Thymus (tissue), 11 donors: ENCODE results near the gene PPP2R2B. TPM values are rescaled to one million over a fixed set of nuclear protein-coding genes. Genes with fewer than 3 reads are reported as not detected.

ENCODE experiments used
- DNase-seq, 9 donors: peaks; one replicate each; pipeline ENCODE4 v3.0.0-alpha.2; 2013; ENCODE audit warnings: low spot score in 9 of 9, low read depth in 6 of 9, missing footprints in 1 of 9
- H3K27ac ChIP-seq, 2 donors: one replicate each; pipeline ENCODE4 v1.5.1; 2013; ENCODE audit warnings: control low read depth in 1 of 2, low read depth in 1 of 2, low read length in 1 of 2, mild to moderate bottlenecking in 1 of 2, moderate library complexity in 1 of 2
- H3K27me3 ChIP-seq, 2 donors: one replicate each; pipeline ENCODE4 v1.5.1; 2013; ENCODE audit warnings: low read length in 1 of 2; ENCODE audit not compliant: control insufficient read depth in 2 of 2, insufficient read depth in 1 of 2
- H3K36me3 ChIP-seq, 2 donors: one replicate each; pipeline ENCODE4 v1.5.1; 2013; ENCODE audit warnings: low read length in 1 of 2, mild to moderate bottlenecking in 1 of 2, moderate library complexity in 1 of 2; ENCODE audit not compliant: control insufficient read depth in 2 of 2, insufficient read depth in 2 of 2
- H3K4me1 ChIP-seq, 2 donors: one replicate each; pipeline ENCODE4 v1.5.1; 2013; ENCODE audit warnings: low read length in 2 of 2; ENCODE audit not compliant: control insufficient read depth in 2 of 2, insufficient read depth in 2 of 2
- H3K4me3 ChIP-seq, 2 donors: one replicate each; pipeline ENCODE4 v1.5.1; 2013; ENCODE audit warnings: low read length in 2 of 2, control low read depth in 1 of 2, mild to moderate bottlenecking in 1 of 2
- H3K9me3 ChIP-seq, 2 donors: one replicate each; pipeline ENCODE4 v1.5.1; 2013; ENCODE audit warnings: low read length in 1 of 2, mild to moderate bottlenecking in 1 of 2; ENCODE audit not compliant: control insufficient read depth in 2 of 2, insufficient read depth in 1 of 2
- WGBS: extraction: QIAGEN DNeasy Blood & Tissue Kit; methylation state at CpG from one replicate; pipeline ENCODE4 v1.1.7; 2013; 5-methylcytosine and 5-hydroxymethylcytosine counted together
- polyA plus RNA-seq: library from polyadenylated mRNA; stranded (reverse); fragments of 200-250 nt; gene quantifications from one replicate; pipeline ENCODE4 v1.2.3, GENCODE V29; 2013
- total RNA-seq: library from RNA; stranded (reverse); fragments of 120-200 nt; gene quantifications from one replicate; pipeline ENCODE4 v1.2.4, GENCODE V29; 2013
- donor health status: healthy.

PPP2R2B gene
- total and polyA plus RNA-seq, 2 donors, result 1.9 to 3.2 TPM

DNA sequence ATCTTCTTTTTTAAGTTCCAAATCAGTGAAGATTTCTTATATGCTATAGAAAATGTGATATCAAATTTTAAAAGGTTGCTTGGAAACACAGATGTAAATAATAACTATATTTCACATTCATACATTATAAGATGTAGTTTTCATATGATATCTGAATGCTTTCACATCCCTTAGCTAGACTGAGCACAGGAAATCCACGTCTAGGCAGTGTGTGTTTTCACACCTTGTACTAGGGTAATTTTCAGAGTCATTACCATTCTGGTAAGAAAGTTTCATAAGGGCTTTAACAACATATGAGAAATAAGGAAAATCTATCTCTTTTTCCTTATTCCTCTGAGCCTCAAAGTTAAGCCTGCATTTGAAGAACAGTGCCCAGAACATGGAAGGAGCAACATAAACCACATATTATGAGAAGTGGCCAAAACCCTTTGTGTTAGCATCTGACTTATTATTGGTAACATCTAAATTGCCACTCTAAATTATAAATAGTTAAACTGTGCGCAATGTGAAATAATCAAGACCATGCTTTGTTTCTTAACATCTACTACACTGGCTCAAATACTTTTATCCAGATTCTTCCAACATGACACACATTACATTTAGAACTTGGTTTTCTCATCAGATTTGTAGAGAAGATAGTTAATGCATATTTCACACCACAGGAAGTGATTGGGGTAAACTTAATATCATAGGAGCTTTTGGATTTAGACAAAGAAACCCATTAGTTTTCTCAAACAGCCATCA lies 113.3 kb downstream of the PPP2R2B start:
- Histone ChIP-seq H3K27me3 (no peaks in the 10 kb centered on the region), H3K4me3 (no peak overlapping the region), H3K4me1 (no peaks in the 10 kb centered on the region), H3K9me3 (no peaks in the 10 kb centered on the region), H3K27ac (no peak overlapping the region), H3K36me3 (no peaks in the 10 kb centered on the region)
- peak in 1 of 9 donors; percentile 1 for DNase-seq
- WGBS, result 72% methylated on average over 2 of the region's 2 CpGs

GRCh38 chr5:146762830-146763229 lies 115.7 kb downstream of the PPP2R2B start:
- Histone ChIP-seq H3K4me3 (no peak overlapping the region), H3K4me1 (no peaks in the 10 kb centered on the region), H3K9me3 (no peaks in the 10 kb centered on the region), H3K27ac (no peak overlapping the region), H3K36me3 (no peaks in the 10 kb centered on the region), H3K27me3 (no peaks in the 10 kb centered on the region)
- DNase-seq, result no peak
- 95% methylated on average over 5 of the region's 5 CpGs for WGBS

DNA sequence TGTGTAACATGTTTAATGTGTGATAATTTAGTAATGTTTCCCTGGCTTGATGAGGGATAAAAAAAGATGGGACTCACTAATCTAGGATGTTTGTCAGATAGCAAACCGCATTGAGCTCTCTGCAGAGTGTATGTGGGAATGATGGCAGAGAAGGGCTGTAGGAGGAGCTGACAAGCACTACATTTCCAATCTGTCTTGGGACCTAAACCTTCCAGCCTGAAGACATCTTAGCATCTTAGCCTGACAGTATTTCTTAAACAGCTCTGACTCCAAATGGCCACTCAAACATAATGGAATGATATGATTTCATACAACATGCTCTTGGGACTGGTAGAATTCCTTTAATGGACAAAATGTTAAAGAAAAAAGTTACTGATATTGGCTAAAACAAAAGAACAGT lies 116.7 kb downstream of the PPP2R2B start:
- H3K36me3 ChIP-seq, result no peaks in the 10 kb centered on the region
- no peaks in the 10 kb centered on the region for H3K4me1 ChIP-seq
- DNase-seq, result no peak
- no peaks in the 10 kb centered on the region for H3K9me3 ChIP-seq
- no peaks in the 10 kb centered on the region for H3K27me3 ChIP-seq
- H3K27ac ChIP-seq, result no peak overlapping the region
- no peak overlapping the region for H3K4me3 ChIP-seq
- WGBS, result 96% methylated on average over 1 of the region's 1 CpG

DNA sequence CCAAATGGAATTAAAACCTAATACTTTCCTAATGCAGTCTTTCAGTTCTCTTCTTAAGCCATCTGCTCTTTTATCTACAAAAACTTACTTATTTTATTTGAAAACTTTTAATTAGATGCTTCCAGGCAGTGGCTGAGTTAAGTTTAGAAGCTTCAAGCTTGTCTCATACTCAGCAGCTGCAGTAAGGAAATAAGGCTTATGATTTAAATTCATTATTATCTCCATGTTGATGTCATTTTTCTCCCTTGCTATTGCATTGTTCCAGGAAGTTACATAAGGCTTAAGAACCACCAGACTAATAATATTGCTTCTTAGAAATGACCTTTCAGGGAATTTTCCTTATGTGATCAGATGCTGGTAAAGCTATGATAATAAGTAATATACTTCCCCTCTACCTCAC lies 119.6 kb downstream of the PPP2R2B start:
- Histone ChIP-seq H3K27me3 (no peaks in the 10 kb centered on the region), H3K36me3 (no peaks in the 10 kb centered on the region), H3K9me3 (no peaks in the 10 kb centered on the region), H3K27ac (no peak overlapping the region), H3K4me1 (no peaks in the 10 kb centered on the region), H3K4me3 (no peak overlapping the region)
- DNase-seq, result no peak

DNA sequence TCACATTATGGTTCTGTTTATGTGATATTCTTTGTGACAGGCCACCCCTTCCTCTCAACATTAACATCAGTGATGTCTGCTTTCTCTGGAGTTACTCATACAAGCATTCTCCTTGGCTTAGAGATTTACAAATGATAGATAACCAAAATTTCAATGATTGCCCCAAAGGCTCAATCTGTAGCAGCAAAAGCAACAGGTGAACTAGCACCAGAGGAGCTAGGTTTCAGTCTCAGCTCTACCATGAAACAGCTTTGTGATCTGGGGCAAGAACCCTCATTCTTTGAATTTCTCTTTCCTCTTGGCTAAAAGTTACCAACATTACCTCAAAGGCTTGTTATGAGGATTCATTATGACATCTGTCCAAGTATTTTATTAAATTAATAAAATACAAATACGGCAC lies 120.5 kb downstream of the PPP2R2B start:
- H3K9me3 ChIP-seq, result no peaks in the 10 kb centered on the region
- no peaks in the 10 kb centered on the region for H3K4me1 ChIP-seq
- H3K27ac ChIP-seq, result no peak overlapping the region
- H3K4me3 ChIP-seq, result no peak overlapping the region
- 95% methylated on average over 1 of the region's 1 CpG for WGBS
- H3K27me3 ChIP-seq, result no peaks in the 10 kb centered on the region
- DNase-seq, result no peak
- H3K36me3 ChIP-seq, result no peaks in the 10 kb centered on the region

- H3K9me3 ChIP-seq, result no peaks in the 10 kb centered on the region
- H3K27ac ChIP-seq, result no peak overlapping the region
- no peak for DNase-seq
- H3K4me1 ChIP-seq, result peaks cover 4 to 12% of the 10 kb centered on the region in 2 donors
- 94% methylated on average over 1 of the region's 1 CpG for WGBS
- no peaks in the 10 kb centered on the region for H3K27me3 ChIP-seq
- no peak overlapping the region for H3K4me3 ChIP-seq
- H3K36me3 ChIP-seq, result no peaks in the 10 kb centered on the region
Observed at GRCh38 chr5:146756546-146756945, 122.0 kb downstream of the PPP2R2B start.

GRCh38 chr5:146755793-146756192 lies 122.8 kb downstream of the PPP2R2B start:
- Histone ChIP-seq H3K27me3 (no peaks in the 10 kb centered on the region), H3K36me3 (no peaks in the 10 kb centered on the region), H3K4me3 (no peak overlapping the region), H3K4me1 (peaks cover 6 to 12% of the 10 kb centered on the region in 2 donors), H3K27ac (no peak overlapping the region), H3K9me3 (peaks cover 0 to under 1% of the 10 kb centered on the region in 2 donors)
- WGBS, result 92% methylated on average over 2 of the region's 2 CpGs
- DNase-seq, result no peak

GRCh38 chr5:146754621-146755020 lies 123.9 kb downstream of the PPP2R2B start:
- no peaks in the 10 kb centered on the region for H3K36me3 ChIP-seq
- DNase-seq, result no peak
- no peak overlapping the region for H3K4me3 ChIP-seq
- H3K27ac ChIP-seq, result no peak overlapping the region
- H3K9me3 ChIP-seq, result peaks cover 1% of the 10 kb centered on the region in 2 donors
- H3K4me1 ChIP-seq, result peaks cover 6 to 12% of the 10 kb centered on the region in 2 donors
- H3K27me3 ChIP-seq, result no peaks in the 10 kb centered on the region

- Histone ChIP-seq H3K9me3 (peaks cover 1 to 3% of the 10 kb centered on the region in 2 donors), H3K27ac (no peak overlapping the region), H3K4me1 (peaks cover 6 to 12% of the 10 kb centered on the region in 2 donors), H3K27me3 (no peaks in the 10 kb centered on the region), H3K4me3 (no peak overlapping the region), H3K36me3 (no peaks in the 10 kb centered on the region)
- WGBS, result 52% methylated on average over 2 of the region's 2 CpGs
- peak in 1 of 9 donors; percentile 25 for DNase-seq
Observed at GRCh38 chr5:146753641-146754040, 124.9 kb downstream of the PPP2R2B start.
